GM12878 (cell line): ENCODE data around the gene ZNF260. TPM values are rescaled to one million over a fixed set of nuclear protein-coding genes. Genes with fewer than 3 reads are reported as not detected.

Source experiments
- BRCA1 ChIP-seq: IDR thresholded peaks from 2 replicates; pipeline ENCODE4 v1.6.1; 2011; ENCODE audit warnings: low read depth, low read length, improper control_type of control experiment
- CBX3 ChIP-seq: fragments of 200-600 bp; sonication (generic); IDR thresholded peaks from 2 replicates; pipeline ENCODE4 v1.6.1; 2016; ENCODE audit warnings: low read depth, borderline replicate concordance
- CREM ChIP-seq: IDR thresholded peaks from 2 replicates; pipeline ENCODE4 v1.6.1; 2014; ENCODE audit warnings: antibody characterized with exemption, low read depth
- EP300 ChIP-seq, 2 experiments: fragments of 150-350 bp in 1 of 2; IDR thresholded peaks; 2 replicates each; pipeline ENCODE4 v1.6.1; 2011 to 2012; ENCODE audit warnings: low read depth in 2 of 2, low read length in 2 of 2, borderline replicate concordance in 1 of 2, improper control_type of control experiment in 1 of 2, inconsistent platforms in 1 of 2; ENCODE audit not compliant: control insufficient read depth in 1 of 2
- HCFC1 ChIP-seq: fragments of 150-350 bp; IDR thresholded peaks from 2 replicates; pipeline ENCODE4 v1.6.1; 2014; ENCODE audit warnings: low read length
- IKZF1 ChIP-seq: fragments of 450-650 bp; conservative IDR thresholded peaks from 2 replicates; pipeline ENCODE4 v1.6.1; 2017; ENCODE audit warnings: antibody characterized with exemption, mild to moderate bottlenecking
- KDM1A ChIP-seq: fragments of 200-600 bp; sonication (generic); IDR thresholded peaks from 2 replicates; pipeline ENCODE4 v1.6.1; 2016; ENCODE audit warnings: borderline replicate concordance
- LARP7 ChIP-seq: fragments of 450-650 bp; IDR thresholded peaks from 2 replicates; pipeline ENCODE4 v1.6.1; 2017; ENCODE audit warnings: mild to moderate bottlenecking
- MTA2 ChIP-seq: fragments of 450-650 bp; IDR thresholded peaks from 2 replicates; pipeline ENCODE4 v1.6.1; 2016; ENCODE audit warnings: low read depth, mild to moderate bottlenecking, moderate library complexity
- MXI1 ChIP-seq: fragments of 150-350 bp; IDR thresholded peaks from 2 replicates; pipeline ENCODE4 v1.6.1; 2011; ENCODE audit warnings: low read depth, mild to moderate bottlenecking, inconsistent platforms, low read length, improper control_type of control experiment
- NBN ChIP-seq: fragments of 450-650 bp; IDR thresholded peaks from 2 replicates; pipeline ENCODE4 v1.6.1; 2016
- NFXL1 ChIP-seq: fragments of 450-650 bp; IDR thresholded peaks from 2 replicates; pipeline ENCODE4 v1.6.1; 2017; ENCODE audit warnings: antibody characterized with exemption, mild to moderate bottlenecking, borderline replicate concordance
- NRF1 ChIP-seq: conservative IDR thresholded peaks from 2 replicates; pipeline ENCODE4 v1.6.1; 2011; ENCODE audit warnings: mild to moderate bottlenecking, low read depth, low read length, improper control_type of control experiment
- POLR2AphosphoS5 ChIP-seq: IDR thresholded peaks from 2 replicates; pipeline ENCODE4 v1.6.1; 2011; ENCODE audit warnings: mild to moderate bottlenecking, low read length, inconsistent platforms
- RFX5 ChIP-seq: IDR thresholded peaks from 2 replicates; pipeline ENCODE4 v1.6.1; 2011; ENCODE audit warnings: low read depth, low read length, improper control_type of control experiment
- SIN3A ChIP-seq: IDR thresholded peaks from 2 replicates; pipeline ENCODE4 v1.6.1; 2012; ENCODE audit warnings: low read depth, low read length, improper control_type of control experiment
- SIX5 ChIP-seq: IDR thresholded peaks from 2 replicates; pipeline ENCODE4 v1.6.1; 2011; ENCODE audit warnings: mild to moderate bottlenecking, low read depth, low read length, moderate library complexity; ENCODE audit not compliant: severe bottlenecking
- TCF7 ChIP-seq: IDR thresholded peaks from 2 replicates; pipeline ENCODE4 v1.6.1; 2014; ENCODE audit warnings: antibody characterized with exemption, borderline replicate concordance
- YBX1 ChIP-seq: fragments of 450-650 bp; IDR thresholded peaks from 2 replicates; pipeline ENCODE4 v1.6.1; 2016; ENCODE audit warnings: antibody characterized with exemption
- ZZZ3 ChIP-seq: IDR thresholded peaks from 2 replicates; pipeline ENCODE4 v1.6.1; 2011; ENCODE audit warnings: low read depth; ENCODE audit not compliant: control insufficient read depth, insufficient read length
- polyA plus RNA-seq, 11 experiments: library from polyadenylated mRNA; depleted of rRNA in 4 of 11; unstranded in 6 of 11; stranded (reverse) in 5 of 11; fragments of >200 nt; fragmentation: Nextera tagmentation in 4 of 11; fragmentation: Illumina TruSeq in 1 of 11; extraction: Ambion mirVana in 4 of 11; extraction: Trizol in 1 of 11; gene quantifications; 1 replicate in 1 of 11; 2 replicates in 10 of 11; pipeline versions ENCODE4 v1.2.1 to v1.2.3, GENCODE V29; 2011 to 2016; ENCODE audit warnings: inconsistent platforms in 2 of 11, missing spikeins in 2 of 11, low read depth in 1 of 11
- total RNA-seq, 4 experiments: library from RNA; depleted of rRNA in 3 of 4; stranded (reverse); fragments of >200 nt in 3 of 4; fragmentation: Illumina TruSeq in 1 of 4; extraction: Trizol in 1 of 4; gene quantifications; 2 replicates each; pipeline versions ENCODE4 v1.2.1 to v1.2.3, GENCODE V29; 2013 to 2021
- TF ChIP-seq, protein P1 (sequence below): fragments of 450-650 bp; formaldehyde crosslinking; IDR thresholded peaks from 2 replicates; pipeline ENCODE4 v1.4.0; 2022; ENCODE audit warnings: mild to moderate bottlenecking, moderate library complexity
- TF ChIP-seq, protein P2 (sequence below): IDR thresholded peaks from 2 replicates; pipeline ENCODE4 v1.6.1; 2012; ENCODE audit warnings: low read length, inconsistent platforms
- TF ChIP-seq, protein P3 (sequence below): fragments of 450-650 bp; IDR thresholded peaks from 2 replicates; pipeline ENCODE4 v1.6.1; 2018; ENCODE audit warnings: borderline replicate concordance, mild to moderate bottlenecking; ENCODE audit not compliant: partially characterized antibody
- TF ChIP-seq, protein P4 (sequence below): fragments of 450-650 bp; IDR thresholded peaks from 2 replicates; pipeline ENCODE4 v1.6.1; 2016; ENCODE audit warnings: mild to moderate bottlenecking

ZNF260 gene
- total and polyA plus RNA-seq, 10 of the 15 experiments (the other 5 are each of a cell fraction or from before 2014, with no cell fraction given): 1.9 to 9.7 (median 7.1) TPM

GRCh38 chr19:36573020-36573894 is 45.2 kb upstream of the ZNF260 start, which contains the start of gene ZNF529 (continued):
- TF ChIP-seq NFXL1 (no peak), KDM1A (no peak), ZZZ3 (no peak), EP300 (IDR thresholded peaks at IDR 0.05; ENCODE audit: borderline replicate concordance in 1 of 2, control insufficient read depth in 1 of 2, low read depth in 2 of 2, low read length in 2 of 2) (no peak), IKZF1 (peak; percentile 98), YBX1 (no peak), BRCA1 (no peak), SIX5 (peak; percentile 89), CBX3 (no peak), NBN (peak; percentile 87), CREM (peak; percentile 85), TCF7 (no peak), MTA2 (peak; percentile 94), NRF1 (no peak), HCFC1 (peak; percentile 95), SIN3A (peak; percentile 89), RFX5 (no peak), POLR2AphosphoS5 (peak; percentile 92), MXI1 (peak; percentile 96), LARP7 (peak; percentile 80)
- TF ChIP-seq, protein P1, sequence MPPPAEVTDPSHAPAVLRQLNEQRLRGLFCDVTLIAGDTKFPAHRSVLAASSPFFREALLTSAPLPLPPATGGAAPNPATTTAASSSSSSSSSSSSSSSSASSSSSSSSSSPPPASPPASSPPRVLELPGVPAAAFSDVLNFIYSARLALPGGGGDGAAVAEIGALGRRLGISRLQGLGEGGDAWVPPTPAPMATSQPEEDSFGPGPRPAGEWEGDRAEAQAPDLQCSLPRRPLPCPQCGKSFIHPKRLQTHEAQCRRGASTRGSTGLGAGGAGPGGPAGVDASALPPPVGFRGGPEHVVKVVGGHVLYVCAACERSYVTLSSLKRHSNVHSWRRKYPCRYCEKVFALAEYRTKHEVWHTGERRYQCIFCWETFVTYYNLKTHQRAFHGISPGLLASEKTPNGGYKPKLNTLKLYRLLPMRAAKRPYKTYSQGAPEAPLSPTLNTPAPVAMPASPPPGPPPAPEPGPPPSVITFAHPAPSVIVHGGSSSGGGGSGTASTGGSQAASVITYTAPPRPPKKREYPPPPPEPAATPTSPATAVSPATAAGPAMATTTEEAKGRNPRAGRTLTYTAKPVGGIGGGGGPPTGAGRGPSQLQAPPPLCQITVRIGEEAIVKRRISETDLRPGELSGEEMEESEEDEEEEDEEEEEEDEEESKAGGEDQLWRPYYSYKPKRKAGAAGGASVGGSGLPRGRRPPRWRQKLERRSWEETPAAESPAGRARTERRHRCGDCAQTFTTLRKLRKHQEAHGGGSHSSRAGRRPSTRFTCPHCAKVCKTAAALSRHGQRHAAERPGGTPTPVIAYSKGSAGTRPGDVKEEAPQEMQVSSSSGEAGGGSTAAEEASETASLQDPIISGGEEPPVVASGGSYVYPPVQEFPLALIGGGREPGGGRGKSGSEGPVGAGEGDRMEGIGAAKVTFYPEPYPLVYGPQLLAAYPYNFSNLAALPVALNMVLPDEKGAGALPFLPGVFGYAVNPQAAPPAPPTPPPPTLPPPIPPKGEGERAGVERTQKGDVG (CRISPR knock-in tag): no peak
- TF ChIP-seq, protein P2, sequence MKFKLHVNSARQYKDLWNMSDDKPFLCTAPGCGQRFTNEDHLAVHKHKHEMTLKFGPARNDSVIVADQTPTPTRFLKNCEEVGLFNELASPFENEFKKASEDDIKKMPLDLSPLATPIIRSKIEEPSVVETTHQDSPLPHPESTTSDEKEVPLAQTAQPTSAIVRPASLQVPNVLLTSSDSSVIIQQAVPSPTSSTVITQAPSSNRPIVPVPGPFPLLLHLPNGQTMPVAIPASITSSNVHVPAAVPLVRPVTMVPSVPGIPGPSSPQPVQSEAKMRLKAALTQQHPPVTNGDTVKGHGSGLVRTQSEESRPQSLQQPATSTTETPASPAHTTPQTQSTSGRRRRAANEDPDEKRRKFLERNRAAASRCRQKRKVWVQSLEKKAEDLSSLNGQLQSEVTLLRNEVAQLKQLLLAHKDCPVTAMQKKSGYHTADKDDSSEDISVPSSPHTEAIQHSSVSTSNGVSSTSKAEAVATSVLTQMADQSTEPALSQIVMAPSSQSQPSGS: no peak
- TF ChIP-seq, protein P3, sequence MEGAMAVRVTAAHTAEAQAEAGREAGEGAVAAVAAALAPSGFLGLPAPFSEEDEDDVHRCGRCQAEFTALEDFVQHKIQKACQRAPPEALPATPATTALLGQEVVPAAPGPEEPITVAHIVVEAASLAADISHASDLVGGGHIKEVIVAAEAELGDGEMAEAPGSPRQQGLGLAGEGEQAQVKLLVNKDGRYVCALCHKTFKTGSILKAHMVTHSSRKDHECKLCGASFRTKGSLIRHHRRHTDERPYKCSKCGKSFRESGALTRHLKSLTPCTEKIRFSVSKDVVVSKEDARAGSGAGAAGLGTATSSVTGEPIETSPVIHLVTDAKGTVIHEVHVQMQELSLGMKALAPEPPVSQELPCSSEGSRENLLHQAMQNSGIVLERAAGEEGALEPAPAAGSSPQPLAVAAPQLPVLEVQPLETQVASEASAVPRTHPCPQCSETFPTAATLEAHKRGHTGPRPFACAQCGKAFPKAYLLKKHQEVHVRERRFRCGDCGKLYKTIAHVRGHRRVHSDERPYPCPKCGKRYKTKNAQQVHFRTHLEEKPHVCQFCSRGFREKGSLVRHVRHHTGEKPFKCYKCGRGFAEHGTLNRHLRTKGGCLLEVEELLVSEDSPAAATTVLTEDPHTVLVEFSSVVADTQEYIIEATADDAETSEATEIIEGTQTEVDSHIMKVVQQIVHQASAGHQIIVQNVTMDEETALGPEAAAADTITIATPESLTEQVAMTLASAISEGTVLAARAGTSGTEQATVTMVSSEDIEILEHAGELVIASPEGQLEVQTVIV: peak; percentile 64
- TF ChIP-seq, protein P4, sequence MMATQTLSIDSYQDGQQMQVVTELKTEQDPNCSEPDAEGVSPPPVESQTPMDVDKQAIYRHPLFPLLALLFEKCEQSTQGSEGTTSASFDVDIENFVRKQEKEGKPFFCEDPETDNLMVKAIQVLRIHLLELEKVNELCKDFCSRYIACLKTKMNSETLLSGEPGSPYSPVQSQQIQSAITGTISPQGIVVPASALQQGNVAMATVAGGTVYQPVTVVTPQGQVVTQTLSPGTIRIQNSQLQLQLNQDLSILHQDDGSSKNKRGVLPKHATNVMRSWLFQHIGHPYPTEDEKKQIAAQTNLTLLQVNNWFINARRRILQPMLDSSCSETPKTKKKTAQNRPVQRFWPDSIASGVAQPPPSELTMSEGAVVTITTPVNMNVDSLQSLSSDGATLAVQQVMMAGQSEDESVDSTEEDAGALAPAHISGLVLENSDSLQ: 0 out of 2 replicates have a peak, but pooled peaks have one; percentile 74
